HG02763 (cell line): ENCODE measurements around the gene RIT1.
A peak's percentile ranks its signal among the peaks of the same experiment; 100 is the strongest.
"Not testable (repeated sequence)": the region's sequence is repeated elsewhere in the genome, so short reads cannot be mapped to it uniquely, and the experiment has no call there.

Source experiments
- ATAC-seq: cut with Tn5 transposase; IDR thresholded peaks from one replicate; pipeline ENCODE4 v1.9.1; 2021; ENCODE audit warnings: mild to moderate bottlenecking, moderate library complexity; ENCODE audit not compliant: unreplicated experiment

RIT1 gene

DNA sequence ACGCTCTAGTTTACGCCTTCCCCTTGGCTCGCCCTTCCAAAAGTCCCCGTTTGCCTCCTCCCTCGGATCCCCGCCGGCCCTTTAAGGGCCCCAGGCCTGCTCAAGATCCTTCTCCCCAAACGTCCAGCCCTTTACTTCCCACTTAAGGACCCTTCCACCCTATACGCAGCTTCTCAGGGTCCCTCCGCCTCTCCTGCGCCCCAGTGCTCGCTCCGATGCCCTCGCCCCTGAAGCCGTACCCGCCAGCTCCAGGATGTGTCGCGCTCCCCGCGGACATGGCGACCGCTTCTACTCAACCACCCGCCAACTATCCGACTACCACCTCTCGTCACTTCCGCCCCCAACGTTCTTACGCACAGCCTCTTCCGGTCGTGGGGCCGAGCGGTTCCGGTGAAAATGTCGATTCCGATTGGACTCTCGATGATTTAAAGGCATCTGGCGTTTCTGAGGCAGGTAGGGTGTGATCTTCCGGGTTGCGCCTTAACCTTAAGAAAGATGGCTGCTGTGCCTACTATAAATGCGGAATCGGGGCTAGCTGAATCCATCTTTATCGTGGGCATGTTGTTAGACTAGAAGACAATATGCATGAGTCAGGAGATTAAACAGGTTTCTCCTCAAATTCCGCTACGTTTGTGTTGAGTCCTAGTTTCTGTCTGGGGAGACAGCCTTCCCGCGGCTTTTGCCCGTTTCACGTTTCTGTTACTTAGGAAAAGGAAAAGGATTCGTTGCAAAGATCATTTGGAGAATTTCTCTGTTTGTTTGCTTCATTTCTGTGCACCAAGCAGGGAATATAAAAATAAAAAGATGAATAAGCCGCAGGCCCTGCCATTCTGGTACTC, 23.2 kb upstream of the RIT1 start, which contains the start of gene KHDC4:
Gene KHDC4 (minus strand): TSS at position 317 of the 839 bp plus-strand sequence. CDS start 40 bp downstream, at position 277.
- ATAC-seq, result peak; percentile 94

DNA sequence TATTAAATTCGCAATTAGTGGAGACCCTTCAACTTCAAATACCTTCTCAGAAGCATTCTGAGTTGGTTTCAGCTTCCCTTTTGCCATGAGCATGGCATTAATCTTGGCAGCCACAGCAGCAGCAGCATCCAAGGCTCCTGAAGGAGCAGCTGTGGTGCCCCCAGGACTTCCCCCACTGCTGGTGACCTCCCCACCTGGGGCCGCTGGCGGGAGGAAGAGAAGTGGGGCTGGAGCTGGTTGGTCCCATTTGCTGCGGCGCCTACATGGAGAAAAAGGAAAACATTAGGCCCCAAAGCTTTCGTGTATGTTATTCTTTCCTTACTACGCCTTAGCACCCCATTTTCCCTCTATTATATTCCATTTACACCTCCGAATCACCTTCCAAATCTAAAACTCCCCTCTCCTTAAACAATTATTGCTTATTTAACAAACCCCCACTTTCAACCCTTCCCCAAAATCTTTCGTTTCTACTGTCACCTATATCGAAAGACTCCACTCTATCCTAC, 22.5 kb upstream of the RIT1 start:
- no peak for ATAC-seq

DNA sequence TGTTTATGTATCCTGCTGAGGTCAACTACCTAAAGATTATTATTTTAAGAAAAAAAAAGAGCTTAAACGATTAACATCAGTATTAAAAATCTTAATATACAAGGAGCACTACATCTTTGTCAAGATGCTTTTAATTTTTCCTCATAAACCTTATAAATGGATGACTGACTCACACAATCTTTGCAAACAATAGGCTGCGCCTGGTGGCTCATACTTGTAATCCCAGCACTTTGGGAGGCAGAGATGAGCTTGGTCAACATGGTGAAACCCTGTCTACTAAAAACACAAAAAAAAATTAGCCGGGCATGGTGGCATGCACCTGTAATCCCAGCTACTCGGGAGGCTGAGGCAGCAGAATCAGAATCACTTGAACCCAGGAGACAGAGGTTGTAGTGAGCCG, 21.3 kb upstream of the RIT1 start:
- no peak for ATAC-seq

DNA sequence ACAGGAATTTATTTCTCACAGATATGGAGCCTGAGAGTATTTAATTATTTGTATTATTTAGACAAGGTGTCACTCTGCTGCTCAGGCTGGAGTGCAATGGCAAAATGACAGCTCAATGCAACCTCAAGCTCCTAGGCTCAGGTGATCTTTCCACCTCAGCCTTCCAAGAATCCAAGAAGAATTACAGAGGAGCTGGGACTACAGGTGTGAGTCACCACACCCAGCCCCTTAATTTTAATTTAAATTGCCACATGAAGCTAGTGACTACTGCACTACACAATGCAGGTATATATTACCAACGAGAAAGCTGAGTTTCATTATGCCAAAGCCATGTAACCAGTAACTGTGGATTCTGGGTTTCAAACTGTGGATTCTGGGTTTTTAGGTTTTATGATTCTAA, 20.9 kb upstream of the RIT1 start:
- no peak for ATAC-seq

DNA sequence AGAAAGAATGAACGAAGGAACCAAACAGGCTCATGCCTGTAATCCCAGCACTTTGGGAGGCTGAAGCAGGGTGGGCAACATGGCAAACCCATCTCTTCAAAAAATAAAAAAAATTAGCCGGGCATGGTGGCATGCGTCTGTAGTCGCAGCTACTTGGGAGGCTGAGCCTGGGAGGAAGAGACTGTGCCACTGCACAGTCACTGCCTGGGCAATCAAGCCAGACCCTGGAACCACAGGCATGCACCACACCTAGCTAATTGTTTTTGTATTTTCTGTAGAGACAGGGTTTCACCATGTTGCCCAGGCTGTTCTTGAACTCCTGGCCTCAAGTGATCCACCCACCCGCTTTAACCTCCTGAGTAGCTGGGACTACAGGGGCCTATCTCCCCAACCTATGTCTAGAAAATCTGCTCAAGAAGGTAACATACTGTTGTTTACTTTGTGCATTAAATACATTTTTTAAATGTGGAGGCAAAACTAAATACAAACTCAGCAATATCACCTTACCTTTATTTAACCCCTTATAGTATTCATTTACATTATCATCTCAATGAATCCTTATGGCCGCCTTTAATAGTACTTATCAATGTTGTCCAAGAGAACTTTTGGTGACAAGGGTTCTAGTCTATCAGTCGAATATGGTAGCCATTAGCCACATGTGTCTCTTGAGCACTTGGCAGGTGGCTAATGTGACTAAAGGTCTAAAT, 20.3 kb upstream of the RIT1 start:
- no peak for ATAC-seq

DNA sequence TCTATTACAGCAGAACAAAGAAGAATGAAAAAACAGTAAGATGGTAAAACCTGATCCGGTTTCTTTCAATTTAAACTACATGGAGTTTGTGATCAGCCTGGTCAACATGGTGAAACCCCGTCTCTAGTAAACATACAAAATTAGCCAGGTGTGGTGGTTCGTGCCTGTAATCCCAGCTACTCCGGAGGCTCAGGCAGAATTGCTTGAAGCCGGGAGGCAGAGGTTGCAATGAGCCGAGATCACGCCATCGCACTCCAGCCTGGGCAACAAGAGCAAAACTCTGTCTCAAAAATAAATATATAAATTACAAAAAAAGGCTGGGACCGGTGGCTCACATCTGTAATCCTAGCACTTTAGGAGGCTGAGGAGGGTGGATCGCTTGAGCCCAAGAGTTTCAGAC, 19.6 kb upstream of the RIT1 start:
- not testable (repeated sequence) for ATAC-seq

DNA sequence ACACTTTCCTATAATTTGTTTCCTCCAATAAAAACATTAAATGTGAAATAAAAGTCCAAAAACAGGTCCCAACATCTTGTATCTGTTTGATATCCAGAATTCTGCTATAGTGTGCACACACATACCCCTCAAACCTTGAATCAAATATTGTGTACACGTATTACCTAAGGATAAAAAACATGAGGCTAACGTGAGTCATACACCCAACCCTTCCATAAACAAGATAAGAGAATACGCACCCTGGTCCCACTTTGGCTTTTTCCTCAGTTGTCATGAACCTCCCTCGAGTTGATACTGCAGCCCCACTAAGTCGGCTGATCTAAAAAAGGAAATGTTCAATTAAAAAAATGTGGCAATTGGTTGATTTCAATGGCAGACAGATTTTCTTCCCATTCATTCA, 17.9 kb upstream of the RIT1 start:
- ATAC-seq, result no peak

DNA sequence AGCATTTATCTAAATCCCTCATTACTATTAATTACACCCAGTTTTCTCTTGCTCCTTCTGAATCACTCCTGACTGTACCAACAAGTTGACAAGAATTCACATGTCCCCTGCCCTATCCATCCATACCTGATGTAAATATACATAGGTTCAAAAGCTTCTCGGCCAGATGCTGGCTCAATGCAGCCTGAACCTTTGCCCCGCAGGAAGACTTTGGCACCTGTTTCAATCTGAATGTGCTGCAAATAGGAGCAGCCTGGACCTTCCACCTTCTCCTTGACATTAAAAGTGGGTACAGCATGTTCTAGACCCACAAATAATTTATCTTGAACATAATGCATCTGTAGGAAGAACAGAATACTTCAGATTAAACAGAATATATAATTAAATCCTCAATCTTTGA, 14.4 kb upstream of the RIT1 start:
- ATAC-seq, result no peak

DNA sequence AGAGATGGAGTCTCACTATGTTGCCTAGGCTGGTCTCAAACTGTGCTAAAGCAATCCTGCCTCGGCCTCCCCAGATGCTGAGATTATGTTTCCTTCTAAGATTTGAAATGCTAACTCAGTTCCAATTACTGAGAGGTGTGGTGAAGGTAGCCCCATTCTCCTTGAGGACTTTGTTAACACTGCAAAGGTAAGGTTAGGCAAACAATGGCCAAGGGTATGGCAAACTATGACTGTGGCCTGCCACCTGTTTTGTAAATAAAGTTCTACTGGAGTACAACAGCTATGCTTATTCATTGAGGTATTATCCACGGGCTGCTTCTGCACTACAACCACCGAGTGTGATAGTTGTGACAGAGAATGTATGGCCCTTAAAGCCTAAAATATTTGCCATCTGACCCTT, 9.6 kb upstream of the RIT1 start:
- ATAC-seq, result no peak

DNA sequence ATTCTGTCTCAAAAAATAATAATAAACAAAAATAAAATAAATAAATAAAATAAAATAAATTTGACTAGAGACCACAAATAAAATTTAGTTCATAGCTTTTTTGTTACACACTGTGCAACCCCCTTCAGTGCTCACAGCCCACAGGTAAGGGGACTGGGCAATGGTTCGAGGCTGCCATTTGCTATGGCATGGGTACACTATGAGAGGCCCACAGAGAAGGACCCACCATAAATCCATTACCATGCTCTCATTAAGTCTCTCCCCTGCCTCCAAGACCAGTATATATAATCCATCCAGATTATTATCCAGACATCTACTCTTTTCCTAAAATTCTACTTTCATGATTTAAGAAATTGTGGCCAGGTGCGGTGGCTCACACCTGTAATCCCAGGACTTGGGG, 8.7 kb upstream of the RIT1 start:
- ATAC-seq, result no peak

DNA sequence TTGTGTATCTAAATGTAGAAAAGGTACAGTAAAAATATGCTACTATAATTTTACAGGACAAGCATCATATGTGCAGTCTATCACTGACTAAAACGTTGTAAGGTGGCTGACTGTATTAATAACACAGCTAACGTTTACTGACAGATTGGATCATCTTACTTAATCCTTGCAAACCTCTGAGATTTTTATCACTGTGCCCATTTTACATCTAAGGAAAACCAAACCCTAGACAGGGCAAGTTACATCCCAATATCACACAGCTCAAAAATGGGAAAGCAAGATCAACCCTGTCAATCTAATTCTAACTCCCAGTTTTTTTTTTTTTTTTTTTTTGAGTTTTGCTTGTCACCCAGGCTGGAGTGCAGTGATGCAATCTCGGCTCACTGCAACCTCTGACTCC, 7.5 kb upstream of the RIT1 start:
- ATAC-seq, result no peak

DNA sequence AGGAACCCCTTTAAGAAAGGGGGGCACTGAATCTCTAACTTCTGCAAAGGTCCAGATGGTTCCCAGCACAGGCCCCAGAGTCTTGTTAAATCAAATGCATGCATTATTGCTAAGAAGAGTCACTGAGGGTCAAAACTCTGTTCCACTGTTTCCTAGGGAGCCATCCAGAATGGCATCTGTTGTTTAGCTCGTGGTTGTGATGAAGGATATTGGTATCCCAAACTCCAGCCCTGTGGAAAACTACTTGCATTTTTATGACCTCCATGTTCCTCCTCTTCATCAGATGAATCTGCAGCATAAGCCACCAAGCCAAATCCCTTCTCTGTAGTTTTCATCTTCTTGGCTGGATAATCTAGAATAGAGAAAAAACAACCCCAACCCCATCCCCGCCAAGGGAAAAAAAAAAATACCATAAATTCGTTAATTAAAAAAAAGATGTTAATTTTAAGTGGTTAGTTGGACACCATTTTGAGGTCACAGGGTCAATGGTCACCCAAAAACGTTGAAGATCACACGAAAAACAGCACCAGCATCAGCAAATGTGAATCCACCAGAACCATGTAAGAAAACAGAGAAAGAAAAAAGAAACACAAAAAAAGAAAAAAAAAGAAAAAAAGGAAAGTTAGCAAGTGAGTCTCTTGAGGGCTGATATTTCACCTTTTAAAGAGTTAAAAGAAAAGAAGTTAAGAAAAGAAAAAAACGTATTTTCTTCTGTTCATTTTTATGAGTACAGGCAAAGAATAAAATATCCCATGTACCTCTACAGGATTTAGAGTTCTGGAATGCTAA, 3.0 kb upstream of the RIT1 start:
- no peak for ATAC-seq

DNA sequence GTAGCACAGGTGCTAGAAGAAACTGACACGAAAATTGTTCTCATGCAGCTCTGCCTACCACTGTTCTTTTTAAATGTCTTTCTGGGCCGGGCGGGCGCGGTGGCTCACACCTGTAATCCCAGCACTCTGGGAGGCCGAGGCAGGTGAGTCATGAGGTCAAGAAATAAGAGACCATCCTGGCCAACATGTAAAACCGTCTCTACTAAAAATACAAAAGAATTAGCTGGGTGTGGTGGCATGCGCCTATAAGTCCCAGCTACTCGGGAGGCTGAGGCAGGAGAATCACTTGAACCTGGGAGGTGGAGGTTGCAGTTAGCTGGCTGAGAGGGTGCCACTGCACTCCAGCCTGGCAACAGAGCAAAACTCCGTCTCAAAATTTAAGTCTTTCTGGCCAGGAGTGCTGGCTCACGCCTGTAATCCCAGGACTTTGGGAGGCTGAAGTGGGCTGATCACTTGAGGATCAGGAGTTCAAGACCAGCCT, 947 bp upstream of the RIT1 start:
- ATAC-seq, result peak; percentile 3

DNA sequence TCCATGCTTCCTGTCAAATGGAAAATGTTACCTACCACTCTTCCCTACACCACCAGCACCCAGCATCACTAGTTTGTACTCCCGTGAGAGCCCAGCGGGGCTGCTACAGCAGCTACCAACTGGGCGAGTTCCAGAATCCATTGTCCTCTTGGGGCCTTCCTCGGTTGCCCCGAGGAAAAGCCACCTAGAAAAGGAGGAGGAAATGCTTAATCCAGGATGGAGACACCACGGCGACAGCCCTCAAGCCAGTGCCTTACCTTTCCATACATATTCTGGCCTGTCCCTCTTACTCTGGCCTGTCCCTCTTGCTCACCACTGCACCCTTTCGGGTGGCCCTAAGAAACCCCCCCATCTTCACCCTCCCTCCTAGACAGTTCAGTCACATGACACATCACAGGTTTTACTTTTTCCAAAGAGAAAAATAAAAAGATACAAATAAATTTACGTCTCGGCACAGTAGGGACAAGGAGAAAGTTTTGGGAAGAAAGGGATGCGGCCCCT, 478 bp downstream of the RIT1 start:
- ATAC-seq, result peak; percentile 25

DNA sequence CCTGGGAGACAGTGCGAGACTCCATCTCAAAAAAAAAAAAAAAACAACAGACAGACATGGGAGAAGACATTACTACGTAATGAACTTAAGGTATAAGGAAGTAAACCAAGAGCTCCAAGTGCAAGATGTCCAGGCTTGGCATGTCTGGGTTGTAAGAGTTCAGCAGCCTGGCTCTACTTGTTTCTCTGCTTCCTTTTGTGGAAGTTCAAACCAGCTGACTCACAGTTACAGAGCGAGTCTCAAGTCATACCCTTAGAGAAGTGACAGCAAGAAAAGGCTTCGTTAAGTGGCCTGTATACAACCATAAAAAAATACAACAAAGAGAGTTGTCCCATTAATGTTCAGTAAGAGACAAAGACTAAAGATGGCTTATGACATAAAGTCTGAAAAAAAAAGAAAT, 1.3 kb downstream of the RIT1 start:
- ATAC-seq, result no peak

DNA sequence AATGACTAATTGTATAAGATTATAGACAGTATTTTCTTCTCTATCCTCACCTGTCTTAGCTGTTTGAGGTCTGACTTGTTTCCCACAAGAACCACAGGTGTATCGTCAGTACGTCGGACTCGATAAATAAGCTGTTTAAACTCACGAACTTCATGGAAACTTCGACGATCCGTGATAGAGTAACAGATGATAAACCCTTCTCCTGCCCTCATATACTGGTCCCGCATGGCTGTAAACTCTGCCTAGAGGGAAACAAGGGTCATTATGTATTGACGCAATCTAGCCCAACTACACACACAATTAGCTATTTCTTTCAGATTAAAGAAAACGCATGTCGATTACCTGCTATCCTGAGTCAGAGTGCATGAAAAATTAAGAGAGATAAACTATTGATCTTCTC, 6.9 kb downstream of the RIT1 start:
- ATAC-seq, result no peak

DNA sequence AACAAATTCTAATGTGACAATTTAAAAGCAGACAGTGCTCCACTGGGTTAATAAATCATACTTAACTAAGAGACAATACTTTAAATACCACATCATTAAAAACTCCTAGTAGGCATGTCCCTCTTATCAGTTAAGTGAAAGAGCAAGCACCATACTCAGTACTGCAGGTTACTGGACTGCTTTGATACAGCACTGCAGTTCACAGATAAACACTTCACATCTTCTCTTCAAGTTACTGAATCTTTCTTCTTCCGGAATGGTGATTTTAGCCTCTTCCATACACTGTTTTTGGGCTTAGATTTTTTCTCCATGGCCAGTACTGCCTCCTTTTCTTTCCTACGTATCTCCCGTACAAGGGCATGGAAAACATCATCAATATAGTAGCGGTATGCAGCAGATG, 11.0 kb downstream of the RIT1 start:
- ATAC-seq, result no peak

DNA sequence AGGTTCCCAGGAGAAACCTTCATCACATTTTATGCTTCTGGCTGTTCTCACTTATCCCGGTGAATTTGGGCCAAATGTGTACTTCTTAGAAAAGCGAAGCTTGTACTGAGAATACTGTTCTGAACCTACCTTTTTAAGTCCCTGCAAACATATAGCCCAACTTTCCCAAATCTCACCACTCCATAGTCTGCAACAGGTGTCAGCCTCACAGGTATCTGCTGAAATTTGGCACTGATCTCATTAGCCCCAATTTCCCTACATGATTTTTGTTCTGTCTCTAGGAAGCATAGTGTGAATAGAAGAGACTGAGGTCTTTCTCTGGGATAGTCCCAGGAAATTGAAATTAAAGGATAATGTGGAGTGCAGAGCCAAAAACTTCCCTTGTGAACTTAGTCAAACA, 11.5 kb downstream of the RIT1 start:
- no peak for ATAC-seq

DNA sequence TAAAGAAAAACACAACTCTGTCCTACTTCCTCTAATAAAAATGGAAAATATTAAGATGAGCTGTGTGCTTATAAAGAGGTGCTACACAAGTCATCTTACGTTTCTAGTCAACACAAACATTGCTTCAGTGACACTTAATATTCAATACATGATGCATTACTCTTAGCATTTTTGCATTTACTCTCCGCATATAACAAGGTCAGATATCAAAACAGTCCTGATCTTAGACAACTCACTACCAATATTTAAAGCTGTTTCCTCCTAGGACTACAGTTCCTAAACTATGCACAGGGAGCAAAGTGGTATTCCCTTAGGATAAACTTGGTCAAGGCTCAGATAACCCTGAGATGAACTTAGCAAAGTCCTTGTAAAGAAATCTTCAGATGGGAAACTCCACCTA, 12.3 kb downstream of the RIT1 start:
- no peak for ATAC-seq

DNA sequence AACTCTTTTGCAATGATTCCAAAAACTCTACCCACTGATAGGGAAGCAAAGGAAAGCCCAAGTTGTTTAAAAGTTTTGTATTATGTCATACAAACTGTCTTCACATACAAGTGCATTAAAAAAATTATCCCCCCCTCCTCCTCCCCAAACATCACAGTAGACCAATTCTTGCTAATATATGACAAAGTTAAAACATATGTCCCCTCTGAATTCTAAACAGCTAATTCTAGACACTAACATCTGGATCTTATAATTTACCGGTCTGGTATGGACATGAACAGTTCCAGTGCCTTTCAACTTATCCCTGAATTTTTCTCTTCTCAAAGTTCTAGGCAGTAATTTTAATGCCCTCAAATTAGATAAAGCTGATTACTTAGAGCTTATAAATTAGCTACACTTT, 13.4 kb downstream of the RIT1 start:
- ATAC-seq, result no peak

DNA sequence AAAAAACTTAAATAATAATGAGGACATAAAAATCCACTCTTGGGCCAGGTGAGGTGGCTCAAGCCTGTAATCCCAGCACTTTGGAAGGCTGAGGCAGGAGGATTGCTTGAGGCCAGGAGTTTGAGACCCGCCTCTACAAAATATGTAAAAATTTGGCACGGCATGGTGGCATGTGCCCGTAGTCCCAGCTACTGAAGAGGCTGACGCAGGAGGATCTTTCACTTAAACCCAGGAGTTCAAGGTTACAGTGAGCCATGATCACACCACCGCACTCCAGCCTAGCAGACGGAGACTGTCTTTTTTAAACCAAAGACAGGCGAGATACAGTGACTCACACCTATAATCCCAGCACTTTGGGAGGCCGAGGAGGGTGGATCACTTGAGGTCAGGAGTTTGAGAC, 14.7 kb downstream of the RIT1 start:
- not testable (repeated sequence) for ATAC-seq
